HG03039 (cell line): ENCODE data around the gene MARCHF9.

ENCODE experiments used
- ATAC-seq: cut with Tn5 transposase; IDR thresholded peaks from one replicate; pipeline ENCODE4 v1.9.1; 2021; ENCODE audit warnings: mild to moderate bottlenecking, moderate library complexity; ENCODE audit not compliant: unreplicated experiment

The MARCHF9 gene

DNA sequence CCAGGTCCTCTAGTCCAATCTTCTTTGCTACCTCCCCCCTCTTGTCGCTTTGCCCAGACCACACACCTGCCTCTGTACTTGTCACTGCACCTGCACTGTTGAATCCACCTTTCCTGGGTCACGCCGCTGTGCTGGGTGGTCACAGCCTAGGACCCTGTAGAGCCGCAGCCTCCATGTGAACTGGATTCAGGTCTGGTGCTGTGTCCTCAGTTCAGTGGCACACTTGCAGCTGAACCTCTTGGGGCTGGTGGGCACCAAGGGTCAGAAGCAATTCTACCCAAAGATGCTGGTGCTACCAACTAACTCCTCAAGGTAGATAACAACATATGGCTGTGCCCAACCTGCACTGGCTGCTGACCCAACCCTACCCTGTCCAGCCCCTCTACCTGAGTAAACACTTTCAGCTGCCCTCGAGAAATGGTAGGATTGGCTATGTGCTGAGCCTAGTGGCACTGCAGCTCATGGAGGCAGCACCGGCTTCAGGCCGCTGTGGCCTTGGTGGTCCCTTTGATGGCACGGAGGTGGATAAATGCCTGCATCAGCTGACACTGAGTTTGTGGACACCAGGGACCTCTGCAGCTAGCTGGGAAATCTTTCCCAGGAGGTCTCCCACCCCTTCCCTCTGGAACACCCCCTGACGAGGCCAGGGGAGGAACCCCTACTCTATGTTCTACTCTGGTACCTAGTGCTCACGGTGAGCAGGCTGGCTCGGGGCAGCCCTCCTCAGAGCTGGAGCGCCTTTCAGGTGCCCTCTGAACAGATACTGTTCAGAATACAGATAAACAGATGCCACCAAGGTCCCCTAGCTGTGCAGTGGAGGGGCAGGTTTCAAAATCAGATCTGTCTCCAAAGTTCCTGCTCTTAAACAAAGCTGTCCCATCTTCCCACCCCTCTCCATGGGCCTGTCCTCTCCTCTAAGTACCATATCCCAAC lies 30.6 kb upstream of the MARCHF9 start:
- ATAC-seq: no peak

DNA sequence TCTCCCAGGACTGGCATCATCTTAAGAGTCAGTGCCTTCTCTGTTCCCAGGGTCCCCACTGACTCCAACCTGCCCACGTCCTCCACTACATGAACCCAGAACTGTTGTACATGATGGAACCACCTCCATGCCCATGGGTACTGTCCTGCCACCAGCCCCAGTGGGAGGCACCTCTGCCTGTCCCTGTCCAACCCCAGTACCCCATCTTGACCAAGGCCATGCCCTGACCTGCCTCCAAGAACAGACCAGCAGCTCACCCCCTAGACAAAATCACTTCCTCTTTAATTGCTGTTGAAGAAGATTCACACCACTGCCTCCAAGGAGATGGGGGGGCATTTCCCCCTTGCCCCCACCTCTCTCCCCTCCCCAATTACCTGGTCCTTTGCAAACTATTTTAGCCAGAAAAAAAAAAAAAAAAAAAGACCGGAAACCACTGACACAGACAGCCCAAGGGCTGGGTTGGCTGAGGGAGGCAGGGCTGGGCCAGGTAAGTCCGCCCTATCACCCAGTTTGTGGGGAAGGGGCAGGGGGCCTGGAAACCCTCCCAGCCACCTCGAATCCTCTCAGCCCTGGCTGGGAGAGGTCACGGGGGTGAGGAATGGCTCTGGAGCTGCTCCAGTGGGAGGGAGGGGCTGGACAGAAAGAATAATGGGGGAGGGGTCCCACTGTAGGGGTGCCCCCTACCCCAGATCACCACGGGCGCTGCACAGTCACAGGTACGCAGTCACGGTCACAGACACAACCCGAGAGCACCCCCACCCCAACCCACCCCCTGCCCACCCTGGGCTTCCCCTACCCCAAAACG lies 29.8 kb upstream of the MARCHF9 start:
- no peak for ATAC-seq

DNA sequence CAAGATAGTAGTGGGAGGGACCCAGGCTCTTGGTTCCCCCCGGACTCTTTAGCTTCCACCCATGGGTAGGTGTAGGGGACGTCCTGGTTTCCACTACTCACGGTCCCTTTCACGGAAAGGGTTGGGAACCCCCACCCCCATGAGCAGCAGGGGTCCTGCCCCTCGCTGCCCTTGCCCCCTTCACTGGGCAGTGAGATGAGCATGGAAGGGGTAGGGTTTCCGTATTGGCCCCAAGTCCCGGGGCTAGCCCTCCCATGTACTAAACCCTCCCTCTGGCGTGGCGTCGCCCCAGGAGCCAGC lies 29.1 kb upstream of the MARCHF9 start:
- ATAC-seq: no peak

DNA sequence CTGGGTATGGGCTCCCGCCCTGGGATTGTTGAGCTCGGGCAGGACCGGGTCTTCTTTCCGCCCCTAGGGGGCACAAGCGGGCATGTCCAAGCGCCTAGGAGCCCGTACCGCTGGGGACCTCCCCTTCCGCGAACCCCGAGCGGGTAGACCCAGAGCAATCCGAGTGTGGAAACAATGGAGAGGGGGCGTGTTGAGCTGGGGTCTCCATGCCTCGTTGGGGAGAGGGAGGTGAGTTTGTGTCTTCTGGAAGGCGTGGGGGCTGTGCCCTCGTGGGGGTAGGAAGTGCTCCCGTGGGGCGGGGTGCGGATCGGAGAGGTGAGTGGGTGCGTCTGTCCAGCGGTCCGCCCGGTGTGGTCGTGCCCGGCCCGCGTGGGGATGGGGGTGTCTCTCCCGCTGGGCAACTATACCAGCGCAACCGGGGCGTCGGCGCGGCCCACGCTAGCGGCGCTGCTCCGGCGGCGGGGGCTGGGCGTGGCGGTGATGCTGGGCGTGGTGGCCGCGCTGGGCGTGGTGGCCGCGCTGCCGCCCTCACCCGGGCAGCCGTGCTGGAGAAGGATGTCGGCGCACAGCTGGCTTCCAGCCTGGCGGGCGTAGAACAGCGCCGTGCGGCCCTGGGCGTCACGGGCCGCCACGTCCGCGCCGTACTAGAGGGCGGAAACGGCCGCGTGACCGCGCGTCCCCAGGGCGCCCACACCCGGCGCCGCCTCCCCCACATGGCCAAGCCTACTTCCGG lies 28.6 kb upstream of the MARCHF9 start:
- ATAC-seq: no peak

DNA sequence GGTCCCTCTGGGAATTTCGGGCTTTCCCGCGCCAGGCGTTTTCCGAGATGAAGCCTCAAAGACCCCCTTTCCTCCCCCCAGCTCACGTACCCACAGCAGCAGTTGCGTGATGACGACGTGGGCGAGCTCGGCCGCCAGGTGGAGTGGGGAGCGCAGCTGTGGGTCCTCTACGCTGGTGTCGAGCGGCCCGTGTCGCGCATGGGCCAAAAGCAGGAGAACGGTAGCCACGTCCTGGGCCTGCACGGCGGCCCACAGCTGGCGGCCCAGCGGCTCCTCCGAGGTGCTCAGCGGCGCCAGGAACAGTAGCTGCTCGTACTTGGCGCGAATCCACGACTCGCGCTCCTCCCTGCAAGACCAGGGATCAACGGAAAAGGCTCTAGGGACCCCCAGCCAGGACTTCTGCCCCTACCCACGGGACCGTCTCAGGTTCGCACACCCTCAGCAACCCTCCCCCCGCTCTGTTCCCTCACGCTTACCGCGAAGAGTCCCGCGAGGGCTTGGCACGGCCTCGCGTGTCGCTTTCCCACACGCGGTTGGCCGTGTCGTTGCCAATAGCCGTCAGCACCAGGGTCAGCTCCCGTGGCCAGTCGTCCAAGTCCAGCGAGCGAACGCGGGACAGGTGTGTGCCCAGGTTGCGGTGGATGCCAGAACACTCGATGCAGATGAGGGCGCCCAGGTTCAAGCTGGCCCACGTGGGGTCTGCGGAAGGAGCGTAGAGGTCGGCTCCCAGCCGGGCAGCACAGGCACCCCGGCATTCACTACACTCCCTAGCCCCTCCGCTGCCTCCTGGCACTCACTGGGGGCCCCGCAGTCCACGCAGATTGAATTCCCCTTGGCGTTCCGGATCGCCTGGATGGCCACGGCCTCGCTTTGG lies 27.8 kb upstream of the MARCHF9 start:
- no peak for ATAC-seq

DNA sequence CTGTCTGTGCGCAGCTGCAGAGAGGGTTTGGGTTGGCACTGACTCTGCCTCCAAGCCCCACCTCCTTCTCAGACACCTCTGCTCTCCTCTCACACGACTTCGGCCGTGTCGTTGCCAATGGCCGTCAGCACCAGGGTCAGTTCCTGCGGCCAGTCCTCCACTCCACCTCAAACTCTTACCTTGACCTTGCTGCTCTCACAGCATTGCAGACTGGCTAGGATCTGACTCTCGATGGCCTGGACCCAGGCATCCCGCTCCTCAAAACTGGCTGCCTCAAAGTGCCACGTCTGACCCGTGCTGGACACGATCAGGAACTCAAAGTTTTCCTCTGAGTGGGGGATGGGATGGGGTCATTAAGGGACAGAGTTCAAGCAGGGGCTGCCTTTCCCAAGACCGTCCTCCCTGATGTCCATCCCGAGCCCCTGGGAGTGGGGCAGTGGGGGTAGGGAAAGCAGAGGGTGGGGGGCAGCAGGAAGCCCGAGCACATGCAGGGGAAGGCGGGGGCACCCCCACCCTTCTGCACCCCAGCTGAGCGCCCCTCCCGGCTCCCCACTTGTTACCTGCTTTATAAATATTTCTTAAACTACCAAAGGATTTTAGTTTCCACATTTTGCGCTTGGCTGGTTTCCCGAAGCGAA lies 27.0 kb upstream of the MARCHF9 start:
- ATAC-seq: no peak

DNA sequence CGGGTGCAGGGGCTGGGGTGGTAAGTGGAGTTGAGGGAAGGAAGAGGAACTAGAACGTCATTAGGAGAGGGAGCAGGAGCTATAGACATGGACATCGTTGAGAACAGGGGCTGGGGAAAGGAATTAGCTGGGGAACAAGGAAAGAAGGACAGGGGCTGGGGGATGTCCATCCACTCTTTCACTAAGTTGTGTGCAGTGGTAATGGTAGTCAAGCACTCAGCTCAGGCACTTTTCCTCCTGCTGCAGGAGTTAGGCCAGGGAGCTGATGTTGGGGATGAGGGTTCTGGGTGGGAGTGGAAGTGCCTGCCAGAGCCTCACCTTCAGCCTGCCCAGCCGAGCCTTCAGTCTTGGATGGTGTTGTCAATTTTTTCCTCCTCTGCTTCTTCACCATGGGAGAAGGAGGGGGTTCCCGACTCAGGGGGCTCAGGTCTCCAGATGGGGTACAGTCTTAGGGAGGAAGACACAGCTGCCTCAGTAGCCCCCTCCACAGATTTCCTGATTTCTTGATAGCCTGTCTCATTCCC lies 25.5 kb upstream of the MARCHF9 start:
- no peak for ATAC-seq

DNA sequence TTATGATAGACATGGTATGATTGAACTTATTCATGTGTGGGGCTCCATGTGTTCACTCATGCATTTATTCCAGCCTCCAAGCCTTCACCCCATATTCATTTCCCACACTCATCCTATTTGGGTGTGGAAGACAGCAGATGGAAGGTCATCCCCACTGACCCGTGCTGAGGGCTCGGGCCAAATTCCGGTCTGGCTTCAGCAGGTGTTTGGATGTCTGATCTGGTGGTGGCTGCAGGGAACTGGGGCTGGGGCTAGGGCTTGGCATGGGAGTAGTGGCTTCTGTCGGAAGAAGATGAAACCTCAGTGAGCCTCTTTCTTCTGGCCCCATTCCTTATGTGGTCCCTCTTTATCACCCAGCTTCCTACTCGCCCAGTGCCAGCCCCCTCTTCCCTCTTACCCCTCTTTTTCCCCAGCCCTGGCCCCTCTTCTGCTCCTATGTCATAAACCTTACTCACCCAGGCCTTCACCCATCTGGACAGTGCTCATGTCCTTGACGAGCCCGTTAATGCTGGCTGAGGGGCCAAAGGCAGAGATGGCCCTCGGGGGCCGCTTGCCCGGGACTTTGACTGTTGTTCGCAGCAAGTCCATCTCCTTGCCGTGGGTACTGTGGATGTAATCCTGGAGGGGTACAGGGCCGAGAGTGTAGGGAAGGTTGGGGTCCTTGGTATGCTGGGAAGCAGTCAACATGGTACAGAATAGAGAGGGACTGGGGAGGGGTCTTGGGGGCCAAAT lies 24.4 kb upstream of the MARCHF9 start:
- ATAC-seq: no peak

DNA sequence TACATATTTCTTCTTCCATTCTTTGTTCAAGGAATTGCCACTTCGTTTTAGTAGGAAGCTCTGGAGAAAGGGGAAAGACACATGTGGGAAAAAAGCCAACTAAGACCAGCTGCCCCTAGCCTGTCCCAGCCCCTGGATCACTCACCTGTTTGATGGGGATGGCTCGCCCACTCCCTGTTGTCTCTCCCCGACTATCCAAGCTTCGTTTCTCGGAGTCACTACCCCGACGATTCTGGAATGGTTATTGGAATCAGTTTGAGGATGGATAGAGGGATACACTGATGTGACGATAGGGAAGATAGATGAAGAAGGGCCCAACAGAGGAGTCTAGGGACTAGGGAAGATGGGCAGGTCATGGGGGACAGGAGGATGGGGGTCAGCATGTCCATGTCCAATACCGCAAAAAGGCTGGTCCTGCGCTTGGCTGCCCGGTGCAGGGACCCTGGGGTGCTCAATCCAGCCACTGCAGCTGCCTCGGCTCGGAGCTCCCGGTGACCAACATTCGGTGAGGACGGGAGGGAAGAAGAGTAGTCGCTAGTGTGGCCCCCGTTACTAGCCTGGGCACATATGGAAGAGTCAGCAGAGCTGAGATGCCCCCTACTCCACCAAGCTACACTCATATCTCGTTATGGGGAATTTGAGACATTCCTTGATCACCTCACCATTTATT lies 23.4 kb upstream of the MARCHF9 start:
- ATAC-seq: no peak

DNA sequence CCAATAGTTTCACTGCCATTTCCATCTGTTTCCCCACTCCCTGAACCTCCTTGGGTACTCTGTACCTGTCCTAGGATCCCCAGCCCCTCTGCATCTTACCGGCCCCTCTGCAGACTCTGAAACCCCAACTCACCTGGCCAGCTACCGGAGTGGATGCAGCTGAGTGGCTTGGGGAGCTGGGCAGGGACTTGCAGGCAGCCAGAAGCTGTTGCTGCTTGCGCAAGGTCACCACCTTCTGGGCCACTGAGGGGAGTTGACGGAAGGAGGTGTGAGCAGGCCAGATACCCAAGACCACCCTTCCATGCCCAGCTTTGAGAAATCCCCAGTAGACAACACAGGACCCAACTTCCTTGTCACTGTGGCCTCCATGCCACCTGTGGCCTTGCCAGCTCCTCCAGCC lies 22.6 kb upstream of the MARCHF9 start:
- ATAC-seq: no peak

DNA sequence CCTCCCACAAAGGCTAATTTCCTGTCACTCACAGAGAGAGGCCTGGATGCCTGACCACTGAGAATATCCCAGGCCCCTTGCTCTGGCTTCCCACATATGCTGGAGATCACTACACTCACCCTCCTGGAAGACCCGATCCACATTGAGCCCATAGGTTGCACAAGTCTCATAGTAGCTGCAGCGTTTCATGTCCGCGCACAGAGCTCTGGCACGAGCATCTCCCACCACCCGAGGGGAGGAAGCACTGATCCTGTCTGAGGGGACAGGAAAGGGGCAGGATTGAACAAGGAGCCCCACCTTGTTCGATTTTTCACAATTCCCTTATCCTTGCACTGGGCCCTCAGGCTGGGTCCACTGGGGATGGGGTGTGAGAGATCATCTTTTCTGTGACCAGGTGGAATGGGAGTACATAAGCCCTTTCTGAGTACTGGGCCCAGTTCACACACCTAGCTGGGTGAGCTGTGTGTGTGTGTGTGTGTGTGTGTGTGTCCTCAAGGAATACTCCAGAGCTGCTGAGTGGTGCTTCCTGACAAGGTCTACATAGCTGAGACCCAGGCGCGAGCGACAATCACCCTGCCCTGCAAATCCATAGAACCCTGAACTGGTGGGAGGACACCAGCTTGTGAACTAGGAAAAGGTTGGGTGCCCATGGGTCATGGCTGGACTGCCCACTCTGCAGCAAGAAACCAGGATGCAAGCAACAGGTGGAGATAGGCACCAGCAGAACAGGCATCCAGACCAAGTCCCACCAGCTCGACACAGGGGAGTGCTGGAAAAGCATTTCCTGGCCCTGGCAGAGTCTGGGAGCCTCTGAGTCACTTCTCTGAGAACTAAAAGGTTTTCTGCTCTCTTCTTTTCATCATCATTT lies 21.9 kb upstream of the MARCHF9 start:
- ATAC-seq: no peak

DNA sequence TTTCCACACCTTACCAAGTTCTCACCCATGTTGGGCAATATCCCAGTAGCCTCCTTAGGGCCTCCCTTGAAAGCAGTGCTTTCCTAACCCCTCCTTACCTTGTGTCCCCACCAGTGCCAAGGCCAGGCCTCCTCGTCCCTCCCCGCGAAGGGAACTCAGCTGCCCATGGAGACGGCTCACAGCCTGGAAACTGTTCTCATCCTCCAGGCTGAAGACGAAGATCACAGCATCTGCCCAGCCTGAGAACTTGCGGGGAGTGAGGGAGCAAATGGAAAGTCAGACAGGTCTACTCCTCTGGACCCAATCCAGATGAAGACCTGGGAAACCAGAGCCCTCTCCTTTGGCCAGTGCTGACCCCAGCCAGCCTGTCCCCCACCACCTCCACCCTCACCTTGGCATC lies 21.0 kb upstream of the MARCHF9 start:
- no peak for ATAC-seq

DNA sequence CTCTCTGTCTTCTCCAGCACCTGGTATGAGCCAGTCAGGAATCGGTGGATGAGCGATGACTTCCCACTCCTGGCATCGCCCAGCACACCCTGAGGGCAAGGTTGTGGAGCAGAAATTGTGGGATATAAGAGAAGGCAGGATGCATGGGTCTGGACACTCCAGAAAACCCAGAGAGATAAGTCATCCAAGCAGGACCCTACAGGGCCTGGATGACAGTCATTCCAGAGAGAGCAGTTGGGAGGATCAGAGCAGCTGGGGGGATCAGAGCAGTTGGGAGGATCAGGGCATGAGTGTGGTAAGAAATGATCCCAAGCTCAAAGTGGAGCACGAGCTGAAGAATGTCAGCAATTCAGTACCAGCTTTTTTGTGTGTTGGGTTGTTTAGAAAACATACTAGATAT lies 20.3 kb upstream of the MARCHF9 start:
- no peak for ATAC-seq

DNA sequence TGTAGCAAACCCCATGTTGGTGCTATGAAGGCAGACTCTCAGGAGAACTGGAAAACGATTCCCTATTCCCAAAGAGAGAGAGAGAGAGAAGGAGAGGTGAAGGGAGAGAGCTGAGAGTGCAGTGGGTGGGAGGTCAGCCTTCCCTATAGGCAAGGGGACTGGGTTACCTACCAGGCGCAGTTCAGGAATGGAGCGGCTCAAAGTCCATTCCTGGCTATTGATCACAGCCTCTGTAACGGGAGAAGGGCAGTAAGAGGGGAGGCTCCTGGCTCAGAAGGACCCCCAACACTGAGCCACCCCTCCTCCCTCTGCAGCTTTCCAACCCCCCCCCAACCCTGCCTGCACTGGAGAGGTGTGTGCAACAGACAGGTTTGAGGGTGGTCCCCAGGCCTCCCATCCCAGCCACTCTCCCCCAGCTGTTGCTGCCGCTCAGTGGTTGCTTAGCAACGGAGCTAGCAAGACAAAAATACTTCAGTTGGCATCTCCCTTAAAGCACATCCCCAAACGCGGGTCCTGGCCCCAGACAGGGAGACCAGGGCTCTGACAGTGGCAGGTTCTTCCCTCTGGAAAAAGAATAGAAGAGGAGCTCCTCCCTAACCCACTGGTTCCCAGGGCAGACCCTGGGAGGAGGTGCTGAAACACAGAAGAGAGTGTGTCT lies 19.6 kb upstream of the MARCHF9 start:
- ATAC-seq: no peak

DNA sequence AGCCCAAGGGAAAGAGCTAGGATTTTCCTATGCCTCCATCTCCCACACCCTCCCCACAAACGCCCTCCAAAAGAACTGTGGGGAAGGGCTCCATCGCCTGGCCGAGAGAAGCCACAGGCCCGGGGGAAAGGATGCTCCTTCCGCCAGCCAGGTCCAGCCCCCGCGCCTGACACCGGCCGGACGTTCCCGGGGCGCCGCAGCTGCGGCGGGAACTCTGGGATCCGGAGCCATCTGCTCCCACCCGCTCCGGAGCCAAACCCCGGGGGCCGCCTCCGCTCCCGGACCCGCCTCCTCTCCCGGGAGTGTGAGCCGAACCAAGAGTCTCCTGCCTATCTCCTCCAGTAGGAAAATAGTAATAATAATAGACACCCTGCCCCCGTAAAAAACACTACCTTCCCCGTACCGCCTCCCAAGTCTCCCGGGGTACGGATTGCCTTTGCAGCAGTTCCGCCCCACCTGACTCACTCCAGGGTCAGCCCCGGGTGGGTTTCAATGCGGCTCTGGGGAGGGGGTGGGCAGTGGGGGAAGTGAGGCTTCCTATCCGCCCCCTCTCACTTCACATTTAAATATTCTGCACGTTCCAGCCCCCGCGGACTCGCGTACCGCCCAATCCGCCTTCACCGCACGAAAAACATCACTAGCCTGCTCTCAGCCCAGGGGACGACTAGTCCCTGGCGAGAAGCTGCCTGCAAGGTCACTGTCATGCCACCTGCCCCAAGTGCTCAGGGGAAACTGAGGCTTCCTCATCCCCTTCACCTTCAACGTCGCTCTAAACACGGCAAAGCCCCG lies 18.8 kb upstream of the MARCHF9 start:
- no peak for ATAC-seq

DNA sequence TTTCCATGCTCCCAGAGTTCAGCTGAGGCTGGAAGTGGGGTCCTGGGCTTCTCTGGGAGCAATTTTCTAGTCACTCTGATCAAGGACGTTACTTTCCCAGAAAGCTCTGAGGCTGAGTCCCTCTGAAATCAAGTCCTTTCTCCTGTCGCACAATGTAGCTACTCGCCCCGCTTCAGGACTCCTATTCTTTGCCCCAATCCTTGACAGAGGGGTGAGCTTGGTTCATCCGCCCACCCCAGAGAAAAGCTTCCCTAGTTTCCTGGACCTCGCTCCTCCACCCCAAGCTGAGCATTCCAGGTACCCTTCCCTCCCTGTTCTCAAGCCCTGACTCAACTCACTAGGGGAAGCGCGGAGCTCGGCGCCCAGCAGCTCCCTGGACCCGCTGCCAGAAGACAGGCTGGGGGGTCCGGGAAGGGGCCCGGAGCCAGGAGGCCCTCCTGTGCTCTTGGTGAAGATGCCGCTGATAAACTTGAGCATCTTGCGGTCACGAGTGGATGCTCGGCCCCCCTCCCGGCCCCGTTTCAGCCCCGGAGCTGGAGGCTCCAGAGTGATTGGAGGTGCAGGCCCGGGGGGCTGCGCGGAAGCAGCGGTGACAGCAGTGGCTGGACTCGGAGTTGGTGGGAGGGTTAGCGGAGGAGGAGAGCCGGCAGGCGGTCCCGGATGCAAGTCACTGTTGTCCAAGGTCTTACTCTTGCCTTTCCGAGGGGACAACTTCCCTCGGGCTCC lies 18.0 kb upstream of the MARCHF9 start:
- no peak for ATAC-seq
